Mammary epithelial cell (primary cell): ENCODE data around the gene UNC5CL.

Experiments
- CTCF ChIP-seq, 2 donors: IDR thresholded peaks in 1 of 2; conservative IDR thresholded peaks in 1 of 2; 2 replicates each; pipeline ENCODE4 v1.5.1; 2011 to 2012; ENCODE audit warnings: inconsistent platforms in 2 of 2, low read length in 2 of 2, mild to moderate bottlenecking in 2 of 2, control low read depth in 1 of 2, low read depth in 1 of 2; ENCODE audit not compliant: insufficient read depth in 1 of 2; ENCODE audit errors: extremely low read depth in 1 of 2
- EZH2 ChIP-seq: IDR thresholded peaks from 2 replicates; pipeline ENCODE4 v1.6.1; 2012; ENCODE audit warnings: low read length, inconsistent platforms, borderline replicate concordance

GRCh38 chr6:41011673-41012072 is 27.3 kb downstream of the UNC5CL start:
- no peak for TF ChIP-seq EZH2
- no peak for TF ChIP-seq CTCF (conservative IDR thresholded peaks at IDR 0.05 in 1 of 2, IDR thresholded peaks at IDR 0.05 in 1 of 2; ENCODE audit: extremely low read depth in 1 of 2, insufficient read depth in 1 of 2, low read depth in 1 of 2, low read length in 2 of 2)
